NCI-H1694 (cell line): ENCODE measurements around the gene MAP3K5.

Experiments used
- DNase-seq: peaks from one replicate; lab custom pipeline; 2025; lab: John Stamatoyannopoulos, UW

Gene MAP3K5

GRCh38 chr6:136511926-136512325 lies 280.4 kb downstream of the MAP3K5 start:
- no peak for DNase-seq

- DNase-seq, result no peak
Observed at GRCh38 chr6:136511397-136511796, 280.9 kb downstream of the MAP3K5 start.

- DNase-seq, result no peak
Observed at GRCh38 chr6:136510782-136511181, 281.5 kb downstream of the MAP3K5 start.

GRCh38 chr6:136510299-136510698 lies 282.0 kb downstream of the MAP3K5 start:
- DNase-seq, result no peak

GRCh38 chr6:136508725-136509392 lies 283.4 kb downstream of the MAP3K5 start:
- DNase-seq, result no peak
